Stimulated activated CD8-positive, alpha-beta memory T cell treated with anti-CD3 and anti-CD28 coated beads, Interleukin-15, amount 100 ng/mL, for 1 hour (primary cell): Measurements from ENCODE around the gene NAP1L2.
"Not testable (repeated sequence)": the region's sequence is repeated elsewhere in the genome, so short reads cannot be mapped to it uniquely, and the experiment has no call there.

Source experiments
- DNase-seq: peaks from one replicate; pipeline ENCODE4 v3.0.0-alpha.2; 2020; ENCODE audit warnings: low read depth

Gene NAP1L2

GRCh38 chrX:73214426-73215094 is at the start of gene NAP1L2:
NAP1L2 (minus strand) TSS chrX:73214851; CDS start chrX:73214492, 359 bp downstream.
- peak; percentile 1 for DNase-seq

- no peak for DNase-seq
Observed at GRCh38 chrX:73262991-73263390, 48.3 kb upstream of the NAP1L2 start.

- no peak for DNase-seq
Observed at GRCh38 chrX:73239242-73239641, 24.6 kb upstream of the NAP1L2 start.

GRCh38 chrX:73217621-73218020 is 3.0 kb upstream of the NAP1L2 start:
- no peak for DNase-seq

- DNase-seq, result no peak
Observed at GRCh38 chrX:73215246-73215645, 595 bp upstream of the NAP1L2 start.

- no peak for DNase-seq
Observed at GRCh38 chrX:73213734-73214425, 771 bp downstream of the NAP1L2 start.

GRCh38 chrX:73206366-73206765 is 8.3 kb downstream of the NAP1L2 start:
- DNase-seq, result no peak

GRCh38 chrX:73182502-73183114 is 32.0 kb downstream of the NAP1L2 start:
- DNase-seq, result no peak

GRCh38 chrX:73168945-73169344 is 45.7 kb downstream of the NAP1L2 start:
- not testable (repeated sequence) for DNase-seq
